Mucosa of descending colon (tissue), 3 donors: ENCODE measurements around the gene SMIM29. TPM values are rescaled to one million over a fixed set of nuclear protein-coding genes. Genes with fewer than 3 reads are reported as not detected.
A peak's percentile ranks its signal among the peaks of the same experiment; 100 is the strongest.

Source experiments
- ATAC-seq: fragments of 200-7000 bp; cut with Tn5 transposase; one replicate; pipeline ENCODE4 v1.9.1; 2020; ENCODE audit warnings: mild to moderate bottlenecking, moderate library complexity
- DNase-seq, 3 donors: peaks; one replicate each; pipeline ENCODE4 v3.0.0-alpha.2; 2020
- H3K36me3 ChIP-seq: fragments of 200-600 bp; one replicate; pipeline ENCODE4 v1.8.0; 2021; ENCODE audit warnings: low read depth, mild to moderate bottlenecking
- H3K4me1 ChIP-seq: fragments of 200-600 bp; one replicate; pipeline ENCODE4 v1.8.0; 2021; ENCODE audit warnings: low read depth, mild to moderate bottlenecking
- H3K4me3 ChIP-seq: fragments of 200-600 bp; one replicate; pipeline ENCODE4 v1.8.0; 2021; ENCODE audit warnings: mild to moderate bottlenecking
- H3K9me3 ChIP-seq: fragments of 200-600 bp; one replicate; pipeline ENCODE4 v1.8.0; 2021; ENCODE audit warnings: mild to moderate bottlenecking
- intact Hi-C, 2 donors: fragments of 100-400 bp; cut with DNase I in 1 of 2; cut with micrococcal nuclease in 1 of 2; formaldehyde crosslinking; loops; one replicate each; pipeline versions ENCODE4 v1.11.0 to v1.11.1; 2022; cut with DNase I, micrococcal nuclease
- total RNA-seq, 3 donors: library from RNA; stranded (reverse); fragmentation: NEBNext Ultra II Directional in 2 of 3; extraction: Animal tissue kit (Norgen Biotek cat#: 25700) in 2 of 3; gene quantifications; one replicate each; pipeline versions ENCODE4 v1.2.1 to v1.2.4, GENCODE V29; 2021 to 2023
- TF ChIP-seq, protein P1 (sequence below): fragments of 200-600 bp; IDR thresholded peaks from one replicate; pipeline ENCODE4 v1.8.0; 2022; ENCODE audit warnings: antibody characterized with exemption, mild to moderate bottlenecking
- donor health status: DM: no; HTN: no; CAD: no; lungs with moderate emphysema.
- donor health status: DM: no; HTN: no; CAD: no.
- donor health status: DM: no; HTN: yes; CAD: no.

Gene SMIM29
- total RNA-seq, 3 donors from 2014 or later: 6.5 to 15.1 (median 11.2) TPM

DNA sequence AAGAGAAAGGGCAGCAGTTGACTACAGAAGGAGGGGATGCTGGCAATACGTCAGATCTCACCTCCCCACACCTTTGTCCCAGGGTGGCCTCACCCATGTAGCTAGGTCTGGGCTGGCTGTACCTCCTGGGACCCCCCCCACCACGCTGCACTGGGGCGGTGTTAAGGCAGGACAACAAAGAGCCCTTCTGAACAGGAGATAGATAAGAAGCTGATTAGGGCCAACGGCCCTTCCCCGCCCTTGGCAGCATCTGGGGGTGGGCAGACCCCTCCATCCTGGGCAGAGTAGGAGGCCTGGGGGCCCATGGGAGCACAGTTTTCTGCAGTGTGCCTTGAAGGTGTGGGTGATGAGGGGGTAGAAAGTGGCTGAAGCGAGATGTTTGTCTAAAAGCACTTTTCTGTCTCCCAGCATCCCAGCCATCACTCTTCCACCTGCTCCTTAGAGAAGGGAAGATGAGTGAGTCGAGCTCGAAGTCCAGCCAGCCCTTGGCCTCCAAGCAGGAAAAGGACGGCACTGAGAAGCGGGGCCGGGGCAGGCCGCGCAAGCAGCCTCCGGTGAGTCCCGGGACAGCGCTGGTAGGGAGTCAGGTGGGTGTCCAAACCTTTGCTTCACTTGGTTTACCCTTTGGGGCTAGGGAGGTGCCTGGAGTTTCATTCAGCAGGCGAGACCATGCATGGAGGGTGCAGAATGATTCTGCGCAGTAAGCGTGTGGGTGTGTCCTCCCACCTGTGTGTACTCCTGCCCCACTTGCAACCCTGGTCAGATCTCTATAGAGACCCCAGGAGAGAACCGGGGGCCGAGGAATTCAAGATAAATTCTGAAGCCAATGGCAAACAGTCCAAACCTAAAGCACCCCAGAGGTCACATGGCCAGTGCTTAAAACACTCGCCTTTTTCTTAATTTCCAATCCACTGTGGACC, 8.2 kb downstream of the SMIM29 start:
- no peak overlapping the region for H3K4me3 ChIP-seq
- ATAC-seq (no peak), DNase-seq (peak in 1 of 3 donors; percentile 48)
- TF ChIP-seq, protein P1, sequence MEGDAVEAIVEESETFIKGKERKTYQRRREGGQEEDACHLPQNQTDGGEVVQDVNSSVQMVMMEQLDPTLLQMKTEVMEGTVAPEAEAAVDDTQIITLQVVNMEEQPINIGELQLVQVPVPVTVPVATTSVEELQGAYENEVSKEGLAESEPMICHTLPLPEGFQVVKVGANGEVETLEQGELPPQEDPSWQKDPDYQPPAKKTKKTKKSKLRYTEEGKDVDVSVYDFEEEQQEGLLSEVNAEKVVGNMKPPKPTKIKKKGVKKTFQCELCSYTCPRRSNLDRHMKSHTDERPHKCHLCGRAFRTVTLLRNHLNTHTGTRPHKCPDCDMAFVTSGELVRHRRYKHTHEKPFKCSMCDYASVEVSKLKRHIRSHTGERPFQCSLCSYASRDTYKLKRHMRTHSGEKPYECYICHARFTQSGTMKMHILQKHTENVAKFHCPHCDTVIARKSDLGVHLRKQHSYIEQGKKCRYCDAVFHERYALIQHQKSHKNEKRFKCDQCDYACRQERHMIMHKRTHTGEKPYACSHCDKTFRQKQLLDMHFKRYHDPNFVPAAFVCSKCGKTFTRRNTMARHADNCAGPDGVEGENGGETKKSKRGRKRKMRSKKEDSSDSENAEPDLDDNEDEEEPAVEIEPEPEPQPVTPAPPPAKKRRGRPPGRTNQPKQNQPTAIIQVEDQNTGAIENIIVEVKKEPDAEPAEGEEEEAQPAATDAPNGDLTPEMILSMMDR: no peak
- intact Hi-C loops: loop anchor here (10.0 kb wide), 1 partner anchor 174 kb away; no protein-coding TSS in a partner anchor
- H3K4me1 ChIP-seq: peaks cover 6% of the 10 kb centered on the region
- H3K9me3 ChIP-seq: no peaks in the 10 kb centered on the region
- no peaks in the 10 kb centered on the region for H3K36me3 ChIP-seq

DNA sequence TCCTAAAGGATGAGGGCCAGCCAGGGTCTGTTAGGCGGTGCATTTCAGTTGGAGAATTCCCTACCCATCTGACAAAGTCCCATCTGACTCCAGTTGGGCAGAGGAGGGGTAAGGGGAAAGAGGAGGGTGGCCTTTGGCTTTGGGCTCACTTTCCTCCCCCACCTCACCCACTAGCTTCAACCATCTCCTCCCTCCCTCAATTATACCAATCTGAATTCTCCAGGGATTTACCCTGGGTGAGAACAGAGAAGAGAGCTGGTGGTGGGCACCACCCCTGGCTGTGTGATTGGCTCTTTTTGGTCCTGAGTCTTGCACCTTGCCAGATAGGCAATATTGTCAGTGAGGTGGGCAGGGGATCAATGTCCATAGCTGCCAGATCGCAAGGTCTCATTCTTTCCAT, 8.9 kb downstream of the SMIM29 start:
- TF ChIP-seq, protein P1: no peak
- DNase-seq: no peak
- intact Hi-C loops: loop anchor here (10.0 kb wide), 1 partner anchor 175 kb away; no protein-coding TSS in a partner anchor
- Histone ChIP-seq H3K9me3 (no peaks in the 10 kb centered on the region), H3K36me3 (no peaks in the 10 kb centered on the region), H3K4me1 (peaks cover 6% of the 10 kb centered on the region), H3K4me3 (no peak overlapping the region)
- ATAC-seq: no peak

DNA sequence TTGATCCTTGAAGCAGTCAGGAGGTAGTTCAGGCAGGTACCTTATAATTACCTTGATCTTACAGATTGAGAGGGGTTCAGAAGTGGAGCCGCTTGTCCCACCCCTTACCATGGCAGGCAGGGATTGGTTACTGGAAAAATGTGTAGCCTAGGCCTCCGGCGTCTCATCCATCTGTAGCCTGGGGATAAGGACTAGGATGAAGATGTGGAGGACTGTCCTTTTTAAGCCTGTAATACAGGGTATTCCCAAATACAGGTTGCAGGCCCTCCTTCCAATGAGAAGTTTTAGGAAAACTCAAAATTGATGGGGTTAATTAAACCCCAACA, 9.3 kb downstream of the SMIM29 start:
- Histone ChIP-seq H3K36me3 (no peaks in the 10 kb centered on the region), H3K9me3 (no peaks in the 10 kb centered on the region), H3K4me1 (peaks cover 6% of the 10 kb centered on the region), H3K4me3 (no peak overlapping the region)
- intact Hi-C loops: no loop called here
- peak in 1 of 3 donors; percentile 21 for DNase-seq
- TF ChIP-seq, protein P1: no peak
- ATAC-seq: no peak

DNA sequence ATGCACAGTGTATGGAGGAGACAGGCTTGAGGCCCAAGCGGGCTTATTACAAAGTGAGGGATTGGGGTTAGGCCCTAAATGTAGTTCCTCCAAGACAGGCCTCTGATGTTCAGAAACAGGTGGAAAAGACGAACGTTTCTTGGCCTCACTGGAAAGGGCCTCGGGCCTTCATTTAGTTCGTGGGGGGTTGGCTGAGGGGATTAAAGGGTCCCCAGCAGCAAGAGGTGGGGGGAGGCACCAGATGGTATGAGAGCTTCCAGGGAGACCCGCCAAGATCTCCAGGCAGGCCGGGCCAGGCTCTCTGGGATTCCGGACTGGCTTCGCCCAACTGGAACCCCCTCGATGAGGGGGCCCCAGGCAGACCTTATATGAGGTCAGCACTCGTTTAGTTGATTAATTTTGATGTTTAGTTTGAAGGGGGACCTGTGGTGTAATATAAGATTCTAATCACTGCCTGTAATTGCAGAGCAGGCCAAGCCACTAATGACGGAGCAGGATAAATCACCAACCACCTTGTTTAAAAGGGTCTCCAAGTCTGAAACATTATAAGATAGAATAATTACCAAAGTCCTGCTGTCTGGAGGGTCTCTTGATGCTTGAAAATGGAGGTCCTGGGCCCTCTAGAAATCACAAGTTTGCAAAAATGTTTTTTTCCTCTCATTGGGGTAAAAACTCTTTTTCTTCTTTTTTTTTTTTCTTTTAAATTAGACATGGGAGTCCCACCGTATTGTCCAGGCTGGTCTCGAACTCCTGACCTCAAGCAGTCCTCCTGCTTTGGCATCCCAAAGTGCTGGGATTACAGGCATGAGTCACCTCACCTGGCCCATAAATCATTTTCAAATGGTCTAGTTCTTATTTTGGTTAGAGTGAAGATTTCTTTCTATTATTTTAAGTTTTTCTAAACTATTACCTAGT, 10.0 kb downstream of the SMIM29 start:
- peak in 1 of 3 donors; percentile 45 for DNase-seq
- TF ChIP-seq, protein P1: no peak
- intact Hi-C loops: no loop called here
- H3K4me3 ChIP-seq: no peak overlapping the region
- H3K4me1 ChIP-seq: no peaks in the 10 kb centered on the region
- H3K36me3 ChIP-seq: no peaks in the 10 kb centered on the region
- ATAC-seq: no peak
- no peaks in the 10 kb centered on the region for H3K9me3 ChIP-seq

DNA sequence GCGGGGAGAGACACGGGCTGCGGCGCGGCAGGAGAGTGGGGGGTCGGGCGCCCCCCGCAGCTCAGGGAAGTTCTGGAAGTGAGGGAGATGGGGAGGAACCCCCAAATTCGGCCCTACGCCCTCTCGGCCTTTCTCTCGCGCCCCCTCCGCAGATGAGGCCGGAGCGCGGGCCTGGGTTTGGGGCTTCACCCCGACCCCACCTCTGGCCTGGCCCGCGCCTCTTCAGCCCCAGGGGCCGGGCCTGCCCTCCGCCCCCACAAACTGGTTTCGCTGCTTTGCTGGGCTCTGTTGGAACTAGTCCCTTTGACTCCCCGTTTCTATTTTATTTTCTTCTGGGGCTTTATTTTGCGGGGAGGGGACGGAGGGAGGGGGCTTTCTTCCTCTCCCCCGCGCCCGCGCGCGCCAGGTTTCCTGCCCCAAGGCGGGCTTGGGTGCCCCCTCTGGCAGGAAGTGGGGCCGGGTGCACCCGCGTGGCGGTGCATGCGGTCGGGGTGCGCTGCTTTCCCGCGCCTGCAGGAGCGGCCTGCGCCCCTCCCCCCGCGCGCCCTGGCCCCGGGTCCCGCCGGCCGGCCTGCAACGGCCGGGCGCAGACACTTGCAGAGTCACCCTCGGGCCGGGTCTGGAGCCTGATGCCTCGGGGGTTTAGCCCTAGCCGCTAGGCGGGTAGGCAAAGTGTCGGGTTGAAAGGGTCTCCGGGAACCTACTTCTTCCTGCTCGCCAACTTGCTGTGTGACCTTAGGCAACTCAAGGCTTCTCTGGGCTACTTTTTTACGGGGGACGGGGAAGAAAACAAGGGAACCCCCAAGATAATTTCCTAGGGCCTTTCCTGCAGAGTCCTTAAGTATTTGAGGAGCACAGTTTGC, 10.9 kb downstream of the SMIM29 start:
- ATAC-seq: peak; percentile 17
- peak overlapping the region; percentile 50 for H3K4me3 ChIP-seq
- no peaks in the 10 kb centered on the region for H3K4me1 ChIP-seq
- TF ChIP-seq, protein P1: no peak
- intact Hi-C loops: no loop called here
- peak; percentile 62 to 83 (median 78) for DNase-seq
- H3K36me3 ChIP-seq: no peaks in the 10 kb centered on the region
- no peaks in the 10 kb centered on the region for H3K9me3 ChIP-seq
